Ovary (tissue), 3 donors: ENCODE data around the gene SEL1L3.

Experiments used
- CTCF ChIP-seq, 3 donors: fragments of 450-650 bp in 2 of 3; fragments of 200-600 bp in 1 of 3; IDR thresholded peaks; one replicate each; pipeline versions ENCODE4 v1.5.1 to v1.8.0; 2016 to 2022; ENCODE audit warnings: antibody characterized with exemption in 3 of 3, mild to moderate bottlenecking in 1 of 3
- POLR2A ChIP-seq: fragments of 450-650 bp; IDR thresholded peaks from one replicate; pipeline ENCODE4 v1.6.1; 2017; ENCODE audit warnings: antibody characterized with exemption, mild to moderate bottlenecking, moderate library complexity
- donor health status: DM: no; HTN: no; CAD: no.

- TF ChIP-seq CTCF (IDR thresholded peaks at IDR 0.05) (no peak), POLR2A (no peak)
Measured at GRCh38 chr4:25697516-25697915, 165.3 kb downstream of the SEL1L3 start.
